AG10803 (cell line): ENCODE data around the gene TMEM184B.

Experiments used
- DNase-seq: peaks from one replicate; pipeline ENCODE4 v3.0.0; 2010; ENCODE audit warnings: low read depth
- H3K4me3 ChIP-seq: 2 replicates; pipeline ENCODE4 v1.5.1; 2011; ENCODE audit warnings: mild to moderate bottlenecking, low read length, control low read depth
- TF ChIP-seq, protein P1 (sequence below): conservative IDR thresholded peaks from 2 replicates; pipeline ENCODE4 v1.5.1; 2011; ENCODE audit warnings: mild to moderate bottlenecking, low read length, control low read depth, inconsistent platforms

Gene TMEM184B

GRCh38 chr22:38262051-38262795, 10.6 kb downstream of the TMEM184B start:
- TF ChIP-seq, protein P1, sequence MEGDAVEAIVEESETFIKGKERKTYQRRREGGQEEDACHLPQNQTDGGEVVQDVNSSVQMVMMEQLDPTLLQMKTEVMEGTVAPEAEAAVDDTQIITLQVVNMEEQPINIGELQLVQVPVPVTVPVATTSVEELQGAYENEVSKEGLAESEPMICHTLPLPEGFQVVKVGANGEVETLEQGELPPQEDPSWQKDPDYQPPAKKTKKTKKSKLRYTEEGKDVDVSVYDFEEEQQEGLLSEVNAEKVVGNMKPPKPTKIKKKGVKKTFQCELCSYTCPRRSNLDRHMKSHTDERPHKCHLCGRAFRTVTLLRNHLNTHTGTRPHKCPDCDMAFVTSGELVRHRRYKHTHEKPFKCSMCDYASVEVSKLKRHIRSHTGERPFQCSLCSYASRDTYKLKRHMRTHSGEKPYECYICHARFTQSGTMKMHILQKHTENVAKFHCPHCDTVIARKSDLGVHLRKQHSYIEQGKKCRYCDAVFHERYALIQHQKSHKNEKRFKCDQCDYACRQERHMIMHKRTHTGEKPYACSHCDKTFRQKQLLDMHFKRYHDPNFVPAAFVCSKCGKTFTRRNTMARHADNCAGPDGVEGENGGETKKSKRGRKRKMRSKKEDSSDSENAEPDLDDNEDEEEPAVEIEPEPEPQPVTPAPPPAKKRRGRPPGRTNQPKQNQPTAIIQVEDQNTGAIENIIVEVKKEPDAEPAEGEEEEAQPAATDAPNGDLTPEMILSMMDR, result peak; percentile 50
- no peak overlapping the region for H3K4me3 ChIP-seq
- DNase-seq, result no peak

DNA sequence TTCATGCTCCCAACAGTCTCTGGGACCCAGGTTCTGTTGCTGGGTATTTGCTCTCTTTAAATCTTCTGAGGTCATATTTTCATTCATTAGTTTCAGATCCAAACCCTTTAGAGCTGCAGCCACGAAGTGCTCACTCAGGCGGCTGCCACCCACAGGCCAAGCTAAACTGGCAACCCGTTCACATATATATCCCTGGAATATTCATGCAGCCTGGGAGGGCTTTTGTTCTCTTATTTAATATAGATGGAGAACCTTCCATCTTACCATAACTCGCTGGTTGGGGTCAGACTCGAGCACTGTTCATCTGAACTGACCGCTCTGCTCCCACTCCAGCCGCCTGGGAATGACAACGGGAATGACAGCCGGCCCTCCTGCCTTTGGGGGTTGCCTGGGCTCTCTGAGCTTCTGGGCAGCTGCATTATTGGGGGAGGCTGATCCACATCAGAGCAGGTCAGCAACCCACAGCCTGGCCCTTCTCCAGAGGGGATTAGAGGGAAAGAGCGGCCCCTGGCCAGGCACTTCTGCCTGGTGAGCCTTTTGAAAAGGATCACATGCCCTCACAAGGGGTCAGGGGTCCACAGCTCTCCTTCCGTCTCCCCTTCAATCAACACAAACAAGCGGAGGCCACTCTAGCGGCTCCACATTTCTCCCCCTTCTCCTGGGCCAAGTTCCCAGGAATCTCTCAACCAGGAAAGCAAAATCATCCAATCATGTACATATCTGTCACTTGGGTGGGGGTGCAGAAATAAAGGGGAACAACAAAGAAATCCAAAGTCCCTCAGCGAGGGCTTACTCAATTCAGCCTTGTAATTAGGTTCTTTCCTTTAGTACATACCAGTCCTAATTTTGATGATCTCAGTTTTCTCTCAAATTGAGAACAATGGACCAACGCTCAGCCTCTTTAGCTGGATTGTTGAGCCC, 11.8 kb downstream of the TMEM184B start:
- DNase-seq, result no peak
- TF ChIP-seq, protein P1, result peak; percentile 45
- H3K4me3 ChIP-seq, result peak overlapping the region; percentile 27

DNA sequence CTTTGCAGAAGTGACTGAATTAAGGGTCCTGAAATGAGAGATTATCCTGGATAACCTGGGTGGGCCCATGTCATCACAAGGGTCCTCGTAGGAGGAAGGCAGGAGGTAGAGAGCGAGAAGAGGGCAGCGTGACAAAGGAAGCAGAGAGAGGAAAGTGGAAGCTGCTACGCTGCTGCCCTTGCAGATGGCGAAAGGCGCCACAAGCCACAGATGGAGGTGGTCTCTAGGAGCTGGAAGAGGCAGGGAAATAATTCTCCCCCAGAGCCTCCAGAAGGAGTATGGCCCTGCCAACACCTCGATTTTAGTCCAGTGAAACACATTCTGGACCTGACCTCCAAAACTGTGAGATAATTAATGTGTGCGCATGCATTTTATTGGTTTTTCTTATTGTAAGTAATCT, 13.4 kb downstream of the TMEM184B start:
- no peak overlapping the region for H3K4me3 ChIP-seq
- TF ChIP-seq, protein P1, result no peak
- DNase-seq, result no peak

DNA sequence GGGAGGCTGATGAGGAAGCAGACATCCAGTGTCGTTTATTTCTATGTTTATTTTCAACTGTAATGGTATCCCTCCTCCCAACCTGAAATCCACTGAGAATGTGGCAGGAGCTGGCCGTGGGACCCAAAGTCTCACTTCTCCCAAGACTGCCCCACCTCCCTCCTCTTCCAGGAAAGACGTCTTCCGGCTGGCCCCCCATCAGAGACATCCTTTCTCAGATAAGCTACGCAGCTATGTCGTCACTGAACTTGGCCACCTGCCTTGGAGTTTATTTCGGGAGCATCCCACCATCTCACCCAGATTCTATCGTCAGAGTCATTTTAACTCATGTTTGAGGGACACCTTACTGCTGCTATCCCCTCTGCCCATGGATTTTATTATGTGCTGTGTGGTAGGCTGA, 13.9 kb downstream of the TMEM184B start:
- DNase-seq, result no peak
- H3K4me3 ChIP-seq, result no peak overlapping the region
- TF ChIP-seq, protein P1, result no peak

DNA sequence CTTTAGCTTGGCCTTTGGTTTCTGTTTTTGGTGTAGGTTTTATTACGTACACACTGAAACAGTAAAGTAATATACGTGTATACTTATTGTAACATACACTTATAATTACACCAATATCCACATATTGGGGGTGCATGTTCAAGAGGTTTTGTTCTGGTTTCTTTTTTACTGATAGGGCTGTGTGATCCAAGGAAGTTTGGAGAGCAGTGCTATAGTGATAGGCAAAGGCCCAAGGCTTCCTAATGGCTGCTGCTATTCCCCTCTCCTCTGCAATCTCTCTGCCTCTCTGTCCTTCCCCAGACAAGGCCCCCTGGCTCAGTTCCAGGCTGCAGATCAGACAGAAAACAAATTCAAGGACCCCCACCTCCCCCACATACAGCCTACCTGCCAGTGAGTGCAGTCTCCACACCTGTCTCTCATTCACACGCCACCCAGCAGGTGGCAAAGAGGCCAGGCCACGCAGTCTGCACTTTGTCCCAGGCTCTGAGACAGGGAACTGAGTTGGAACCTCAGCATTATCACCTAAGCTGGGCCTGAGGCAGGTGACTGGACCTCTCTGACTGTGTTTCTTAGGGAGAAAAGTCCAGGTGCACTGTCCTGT, 15.1 kb downstream of the TMEM184B start:
- DNase-seq, result no peak
- TF ChIP-seq, protein P1, result 0 out of 2 replicates have a peak, but pooled peaks have one; percentile 4
- peak overlapping the region; percentile 50 for H3K4me3 ChIP-seq

DNA sequence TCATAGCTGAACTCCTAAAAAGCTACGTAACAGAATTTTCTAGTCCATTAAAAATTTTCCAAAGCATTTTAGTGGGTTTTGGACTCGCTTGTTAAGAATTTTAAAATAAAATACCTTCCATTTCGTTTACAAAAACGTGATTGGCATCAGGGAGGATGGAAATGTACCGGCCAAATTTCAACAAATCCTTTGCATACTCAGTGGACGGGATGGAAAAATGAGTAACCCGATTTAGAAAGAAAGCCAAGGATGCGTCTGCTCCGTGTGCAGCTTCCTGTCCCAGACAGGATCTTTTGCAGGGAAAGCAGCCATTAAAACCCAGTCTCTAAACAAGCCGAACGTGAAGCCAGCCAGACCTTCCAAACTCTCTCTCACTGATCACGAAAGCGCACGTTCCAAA, 15.6 kb downstream of the TMEM184B start:
- DNase-seq, result peak; percentile 82
- H3K4me3 ChIP-seq, result peak overlapping the region; percentile 50
- TF ChIP-seq, protein P1, result no peak
